ENCODE measurements around the gene PUDP.

PUDP gene

DNA sequence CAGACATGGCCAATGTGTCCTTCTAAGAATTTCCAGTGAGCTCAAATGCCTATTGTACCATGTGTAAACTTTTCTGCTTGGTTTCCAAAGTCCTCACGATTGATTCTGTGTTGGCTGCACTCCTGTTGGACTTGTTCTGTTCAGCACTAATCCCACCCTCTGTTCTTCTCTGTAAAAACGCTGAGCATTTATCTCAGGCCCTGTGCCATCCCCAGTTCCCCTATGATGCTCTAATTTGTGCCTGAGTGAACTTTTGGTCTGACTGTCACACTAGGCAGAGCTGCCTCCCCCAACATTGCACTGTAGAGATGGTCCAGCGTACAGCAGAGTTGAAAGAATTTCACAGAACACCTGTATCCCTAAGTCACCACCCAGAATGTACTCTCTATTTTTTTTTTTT lies 76.6 kb downstream of the PUDP start:
- TF ChIP-seq, protein P1, sequence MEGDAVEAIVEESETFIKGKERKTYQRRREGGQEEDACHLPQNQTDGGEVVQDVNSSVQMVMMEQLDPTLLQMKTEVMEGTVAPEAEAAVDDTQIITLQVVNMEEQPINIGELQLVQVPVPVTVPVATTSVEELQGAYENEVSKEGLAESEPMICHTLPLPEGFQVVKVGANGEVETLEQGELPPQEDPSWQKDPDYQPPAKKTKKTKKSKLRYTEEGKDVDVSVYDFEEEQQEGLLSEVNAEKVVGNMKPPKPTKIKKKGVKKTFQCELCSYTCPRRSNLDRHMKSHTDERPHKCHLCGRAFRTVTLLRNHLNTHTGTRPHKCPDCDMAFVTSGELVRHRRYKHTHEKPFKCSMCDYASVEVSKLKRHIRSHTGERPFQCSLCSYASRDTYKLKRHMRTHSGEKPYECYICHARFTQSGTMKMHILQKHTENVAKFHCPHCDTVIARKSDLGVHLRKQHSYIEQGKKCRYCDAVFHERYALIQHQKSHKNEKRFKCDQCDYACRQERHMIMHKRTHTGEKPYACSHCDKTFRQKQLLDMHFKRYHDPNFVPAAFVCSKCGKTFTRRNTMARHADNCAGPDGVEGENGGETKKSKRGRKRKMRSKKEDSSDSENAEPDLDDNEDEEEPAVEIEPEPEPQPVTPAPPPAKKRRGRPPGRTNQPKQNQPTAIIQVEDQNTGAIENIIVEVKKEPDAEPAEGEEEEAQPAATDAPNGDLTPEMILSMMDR (conservative IDR thresholded peaks at IDR 0.05; ENCODE audit: low read depth, low read length): no peak
- H3K4me3 ChIP-seq (ENCODE audit: low read depth, low read length): no peak overlapping the region
- DNase-seq (ENCODE audit: low read depth): no peak

DNA sequence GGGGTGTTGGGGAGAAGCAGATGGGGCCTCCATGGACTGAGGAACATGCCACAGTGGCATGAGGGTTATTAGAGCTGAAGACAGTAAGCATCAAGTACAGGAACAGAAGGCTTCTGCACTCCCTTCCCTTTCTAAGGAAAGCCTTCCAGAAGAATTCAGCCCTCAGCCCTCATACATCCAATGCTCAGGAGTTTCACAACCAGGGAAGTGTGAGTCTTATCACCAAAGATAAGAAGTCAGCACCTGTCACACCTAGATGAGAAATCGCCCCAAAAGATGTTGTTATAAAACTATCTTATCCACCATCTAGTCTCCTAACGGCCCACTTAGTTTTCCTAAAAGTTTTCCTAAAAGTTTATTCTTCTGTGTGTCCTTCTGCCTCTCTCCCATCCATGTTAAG lies 78.4 kb downstream of the PUDP start:
- H3K4me3 ChIP-seq (ENCODE audit: low read depth, low read length): no peak overlapping the region
- TF ChIP-seq, protein P1 (conservative IDR thresholded peaks at IDR 0.05; ENCODE audit: low read depth, low read length): no peak
- DNase-seq (ENCODE audit: low read depth): no peak

DNA sequence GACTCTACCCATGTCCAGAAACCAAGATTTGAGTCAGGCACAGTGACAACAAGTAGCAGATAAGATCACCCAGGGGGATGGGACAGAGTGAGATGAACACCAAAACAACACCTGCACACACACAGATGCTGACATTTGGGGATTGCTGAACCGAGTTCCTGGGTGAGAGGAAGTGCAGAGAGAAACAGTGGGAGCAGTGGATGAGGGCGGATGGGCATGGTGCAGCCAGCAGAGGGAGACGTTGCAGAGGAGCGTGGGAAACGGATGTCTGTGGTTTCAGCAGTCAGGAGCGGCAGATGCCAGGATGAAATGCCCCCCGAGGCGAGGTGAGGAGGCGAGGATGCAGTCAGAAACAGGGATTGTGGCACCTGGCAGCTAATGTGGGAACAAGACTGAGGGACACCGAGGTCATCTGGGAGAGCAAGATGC lies 79.0 kb downstream of the PUDP start:
- TF ChIP-seq, protein P1 (conservative IDR thresholded peaks at IDR 0.05; ENCODE audit: low read depth, low read length): peak; percentile 68
- DNase-seq (ENCODE audit: low read depth): peak; percentile 57
- no peak overlapping the region for H3K4me3 ChIP-seq (ENCODE audit: low read depth, low read length)

DNA sequence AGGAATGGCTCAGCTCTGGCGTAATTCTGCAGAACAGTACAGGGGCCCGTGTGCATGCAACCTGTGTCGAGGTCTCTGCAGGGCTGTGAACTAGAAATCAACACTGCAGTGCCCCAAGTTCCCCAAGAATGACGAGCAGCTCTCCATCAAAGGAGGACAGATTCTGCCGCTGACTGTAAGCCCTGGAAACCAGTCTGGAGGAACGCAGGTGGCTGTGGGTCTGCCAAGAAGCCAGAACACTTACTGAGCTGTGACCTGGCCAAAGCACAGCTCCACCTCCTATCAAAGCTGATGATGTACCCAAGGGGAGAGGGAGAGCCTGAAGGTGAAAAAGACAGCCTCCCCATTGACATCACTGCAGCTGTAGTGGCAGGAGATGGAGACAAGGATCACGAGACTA lies 80.7 kb downstream of the PUDP start:
- H3K4me3 ChIP-seq (ENCODE audit: low read depth, low read length): no peak overlapping the region
- DNase-seq (ENCODE audit: low read depth): no peak
- TF ChIP-seq, protein P1 (conservative IDR thresholded peaks at IDR 0.05; ENCODE audit: low read depth, low read length): no peak

DNA sequence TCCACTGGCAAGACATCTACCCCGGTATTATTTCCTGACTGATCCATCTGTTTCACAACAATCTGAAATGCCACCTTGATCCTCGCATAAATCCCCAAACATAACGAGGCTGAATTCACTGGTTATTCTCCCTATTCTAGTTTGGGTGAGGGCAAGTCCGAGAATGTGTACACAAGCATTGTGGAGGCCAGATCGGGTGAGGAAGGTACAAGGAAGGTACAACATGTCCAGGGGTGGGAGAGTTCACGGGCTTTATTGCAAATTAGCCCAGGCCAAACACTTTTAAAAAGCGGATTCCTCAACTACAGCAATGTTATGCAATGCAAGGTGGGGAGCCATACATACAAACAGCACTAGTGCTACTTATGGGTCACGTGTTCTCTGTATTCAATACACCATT lies 82.5 kb downstream of the PUDP start:
- no peak overlapping the region for H3K4me3 ChIP-seq (ENCODE audit: low read depth, low read length)
- DNase-seq (ENCODE audit: low read depth): no peak
- TF ChIP-seq, protein P1 (conservative IDR thresholded peaks at IDR 0.05; ENCODE audit: low read depth, low read length): no peak

DNA sequence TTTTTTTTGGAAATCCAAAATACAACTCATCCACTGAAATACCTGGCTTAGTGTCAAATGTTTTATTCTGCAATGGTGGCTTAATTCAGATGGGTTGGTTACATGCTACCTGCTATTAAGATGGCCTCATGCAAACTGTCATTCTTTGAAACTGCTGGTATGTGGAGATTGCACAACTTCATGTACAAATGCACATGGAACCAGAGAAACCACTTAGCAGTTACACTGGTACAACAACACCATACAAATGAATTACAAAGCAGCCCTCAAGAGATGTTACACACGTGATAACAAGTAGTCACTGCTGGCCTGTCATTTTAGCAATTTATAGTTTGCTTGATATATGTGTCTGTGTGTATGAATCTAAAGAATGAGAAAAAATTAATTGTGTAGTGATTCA lies 85.0 kb downstream of the PUDP start:
- TF ChIP-seq, protein P1 (conservative IDR thresholded peaks at IDR 0.05; ENCODE audit: low read depth, low read length): no peak
- no peak overlapping the region for H3K4me3 ChIP-seq (ENCODE audit: low read depth, low read length)
- DNase-seq (ENCODE audit: low read depth): no peak

DNA sequence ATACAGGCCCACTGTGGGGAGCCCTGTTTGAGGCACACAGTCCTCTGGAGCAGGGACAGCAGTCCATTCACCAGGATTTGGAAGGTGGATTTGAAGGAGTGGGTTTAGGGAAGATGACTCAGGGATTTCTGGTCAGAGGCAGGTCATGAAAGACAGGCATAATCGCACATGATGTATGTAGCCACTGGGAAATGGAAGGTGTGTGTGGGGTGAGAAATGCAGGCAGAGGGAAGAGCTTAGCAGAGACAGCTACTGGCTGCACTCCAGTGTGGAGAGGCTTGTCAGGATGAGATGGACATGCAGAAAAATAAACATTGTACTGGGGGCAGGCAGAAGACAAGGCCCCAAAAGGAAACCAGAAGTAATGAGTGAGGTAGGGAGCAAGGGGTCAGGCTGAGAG lies 85.7 kb downstream of the PUDP start:
- TF ChIP-seq, protein P1 (conservative IDR thresholded peaks at IDR 0.05; ENCODE audit: low read depth, low read length): no peak
- DNase-seq (ENCODE audit: low read depth): peak; percentile 56
- no peak overlapping the region for H3K4me3 ChIP-seq (ENCODE audit: low read depth, low read length)

All from choroid plexus epithelial cell (primary cell).